ENCODE results near the gene PSMA5.

The PSMA5 gene

DNA sequence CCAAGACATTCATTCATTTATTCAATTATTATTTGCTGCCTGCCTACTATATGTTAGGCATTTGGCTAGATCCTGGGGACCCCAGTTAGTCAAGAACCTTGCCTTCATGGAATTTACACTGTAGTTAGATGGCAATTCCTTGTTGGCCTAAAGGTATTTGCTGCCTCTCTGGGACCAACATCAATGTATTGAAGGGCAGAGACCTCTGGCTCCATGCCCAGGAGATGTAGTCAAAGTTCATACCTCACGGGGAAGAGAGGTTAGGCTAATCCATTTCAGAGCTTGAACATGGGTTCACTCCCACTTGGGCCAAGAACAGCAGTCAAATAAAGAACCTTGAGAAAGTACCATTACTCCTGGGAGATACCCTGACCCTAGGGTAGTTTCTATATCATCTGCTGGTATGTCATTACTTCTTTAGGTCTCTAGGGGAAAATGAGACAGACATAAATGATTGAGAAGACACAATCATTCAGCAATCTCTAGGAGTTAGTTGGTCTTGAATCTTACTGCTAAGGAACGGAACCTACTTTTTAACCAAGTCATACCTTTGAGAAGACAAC lies 60.5 kb downstream of the PSMA5 start:
- FAIRE-seq, result no peak

GRCh38 chr1:109361649-109362048 lies 64.6 kb downstream of the PSMA5 start:
- FAIRE-seq, result no peak

GRCh38 chr1:109361069-109361468 lies 65.2 kb downstream of the PSMA5 start:
- no peak for FAIRE-seq

DNA sequence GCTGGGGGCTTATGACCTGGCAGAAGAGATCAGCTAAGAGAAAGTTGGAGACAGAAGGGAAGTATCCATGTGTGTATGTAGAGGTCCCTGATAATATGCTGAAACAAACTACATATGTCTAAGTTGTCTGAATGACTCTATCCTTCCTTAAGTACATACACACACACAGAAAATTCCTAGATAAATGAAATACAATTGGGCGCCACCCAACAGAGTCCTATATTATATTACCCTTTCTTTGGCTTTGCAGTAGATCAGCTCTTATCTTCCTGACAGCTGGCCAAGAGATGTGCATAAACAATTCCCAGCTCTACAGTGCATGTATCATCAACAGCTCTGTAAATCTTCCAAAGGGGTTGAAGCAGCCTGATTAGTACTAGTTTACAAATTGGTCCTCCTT lies 68.6 kb downstream of the PSMA5 start:
- no peak for FAIRE-seq

GRCh38 chr1:109356915-109357314 lies 69.3 kb downstream of the PSMA5 start:
- no peak for FAIRE-seq

DNA sequence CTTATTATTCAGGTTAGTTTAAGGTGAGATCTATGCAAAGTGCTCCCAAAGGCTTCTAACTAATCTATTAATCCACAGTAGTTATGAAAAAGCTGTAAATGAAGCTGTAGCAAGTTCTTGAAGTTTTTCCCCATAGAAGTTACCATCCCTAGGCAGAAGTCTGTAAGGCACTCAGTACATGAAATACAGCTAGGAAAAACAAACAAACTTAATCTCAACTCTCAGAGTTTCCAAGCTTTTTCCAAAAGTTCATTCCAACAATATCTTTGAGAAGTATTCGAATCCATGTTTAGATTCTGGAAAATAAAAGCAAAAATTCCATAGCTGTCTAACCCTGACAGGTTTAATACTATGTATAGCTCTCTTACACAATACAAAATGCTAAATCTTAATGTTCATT lies 69.7 kb downstream of the PSMA5 start:
- FAIRE-seq, result no peak

DNA sequence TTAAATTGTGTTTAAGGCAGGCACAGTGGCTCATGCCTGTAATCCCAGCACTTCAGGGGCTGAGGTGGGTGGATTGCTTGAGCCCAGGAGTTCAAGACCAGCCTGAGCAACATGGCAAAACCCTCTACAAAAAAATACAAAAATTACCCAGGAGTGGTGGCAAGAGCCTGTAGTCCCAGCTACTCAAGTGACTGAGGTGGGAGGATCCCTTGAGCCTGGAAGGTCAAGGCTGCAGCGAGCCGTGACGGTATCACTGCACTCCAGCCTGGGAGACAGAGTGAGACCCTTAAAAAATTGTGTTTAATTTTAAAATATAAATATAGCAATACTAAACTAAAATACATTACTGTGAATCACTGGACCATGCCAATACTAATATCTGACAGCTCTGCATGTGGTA lies 71.3 kb downstream of the PSMA5 start:
- FAIRE-seq, result no peak

DNA sequence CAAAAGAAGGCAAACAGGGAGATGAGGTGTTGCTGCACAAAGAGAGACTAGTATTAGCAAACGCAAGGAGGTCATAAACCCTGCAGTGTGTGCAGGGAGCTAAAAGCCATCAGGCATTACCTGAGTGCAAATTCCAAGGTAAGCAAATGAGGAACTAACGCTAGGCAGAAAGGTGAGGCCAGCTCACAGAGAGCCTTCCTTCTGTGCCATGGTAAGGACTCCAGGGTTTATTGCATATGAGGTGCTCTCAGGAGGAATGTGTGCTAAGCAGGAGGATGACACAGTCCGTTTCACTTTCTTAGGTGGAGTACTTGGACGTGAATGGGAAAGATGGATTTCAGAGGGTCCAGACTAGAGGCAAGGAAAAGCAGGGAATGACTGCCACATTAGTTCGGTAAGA lies 74.8 kb downstream of the PSMA5 start:
- no peak for FAIRE-seq

- no peak for FAIRE-seq
These were observed 75.6 kb downstream of the PSMA5 start for GRCh38 chr1:109350655-109351054.

GRCh38 chr1:109350182-109350581 lies 76.1 kb downstream of the PSMA5 start:
- no peak for FAIRE-seq
